Measurements from ENCODE around the gene GSTCD.
"Not testable (repeated sequence)": the region's sequence is repeated elsewhere in the genome, so short reads cannot be mapped to it uniquely, and the experiment has no call there.

GSTCD gene

DNA sequence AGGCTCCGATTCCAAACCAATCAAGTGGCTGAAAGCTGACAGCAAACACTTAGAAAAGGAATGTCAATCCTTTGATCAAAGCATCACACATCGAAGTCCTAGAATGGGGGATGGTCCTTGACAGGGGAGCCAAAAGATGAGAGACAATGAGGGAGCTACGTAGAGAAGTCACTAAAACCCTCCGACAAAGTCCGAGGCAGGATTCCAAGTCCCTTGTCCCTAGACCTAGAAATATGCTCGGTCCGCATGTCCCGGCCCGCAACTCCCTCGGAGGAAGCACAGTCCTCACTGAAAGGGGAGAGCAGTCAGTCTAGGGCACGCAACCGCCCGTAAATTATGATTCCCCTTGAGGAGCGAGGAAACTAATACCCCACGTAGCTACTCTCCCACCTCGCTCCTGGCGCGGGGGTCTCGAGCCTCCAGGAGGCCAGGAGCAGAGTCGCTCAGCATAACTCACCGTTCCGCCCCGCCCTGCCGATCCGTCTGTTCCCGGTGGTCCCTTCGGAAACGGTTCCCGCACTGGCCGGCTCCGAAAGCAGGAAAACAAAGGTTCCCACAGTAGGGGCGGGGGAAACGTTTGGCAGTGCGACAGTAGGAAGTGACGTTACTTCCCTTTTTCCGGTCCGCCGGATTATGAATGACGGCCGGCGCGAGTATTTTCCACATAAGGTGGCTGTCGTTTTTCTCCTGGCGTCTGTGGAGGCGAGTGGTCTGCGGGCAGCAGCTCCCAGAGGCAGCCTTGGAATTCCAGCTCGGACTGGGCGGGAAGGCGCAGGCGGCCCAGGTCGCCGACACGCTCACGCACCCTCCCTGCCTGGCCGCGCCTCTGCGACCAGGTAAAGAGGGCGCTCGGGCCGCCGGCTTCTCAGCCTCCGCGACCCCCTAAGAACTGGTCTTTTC is at the start of gene GSTCD, which contains the start of gene INTS12:
Gene GSTCD (plus strand): TSS at position 604 of the 900 bp plus-strand sequence. CDS start 8,830 bp downstream, outside the sequence.
Gene INTS12 (minus strand): TSS at position 509 of the 900 bp plus-strand sequence. CDS start 8,684 bp downstream, outside the sequence.
- DNase-seq = peak; percentile 83

DNA sequence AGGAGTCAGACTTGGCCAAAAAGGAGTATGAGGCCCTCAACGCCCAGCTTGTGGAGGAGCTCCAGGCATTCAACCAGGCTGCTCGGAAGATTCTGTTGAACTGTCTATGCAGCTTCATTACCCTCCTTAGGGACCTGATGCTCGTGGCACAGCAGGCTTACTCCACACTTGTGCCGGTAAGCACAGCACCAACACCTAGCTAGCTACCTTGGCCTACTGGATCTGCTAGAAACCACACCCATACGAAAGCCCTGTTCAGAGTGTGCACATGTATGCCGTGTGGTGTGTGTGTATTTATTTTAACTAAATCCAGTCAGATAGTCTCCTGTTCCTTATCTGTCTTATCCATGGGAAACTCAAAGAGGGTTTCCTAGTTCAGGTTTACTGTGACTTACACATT is 49.4 kb upstream of the GSTCD start:
- no peak for DNase-seq

- DNase-seq = no peak
These were observed 47.6 kb upstream of the GSTCD start for GRCh38 chr4:105661028-105661427.

DNA sequence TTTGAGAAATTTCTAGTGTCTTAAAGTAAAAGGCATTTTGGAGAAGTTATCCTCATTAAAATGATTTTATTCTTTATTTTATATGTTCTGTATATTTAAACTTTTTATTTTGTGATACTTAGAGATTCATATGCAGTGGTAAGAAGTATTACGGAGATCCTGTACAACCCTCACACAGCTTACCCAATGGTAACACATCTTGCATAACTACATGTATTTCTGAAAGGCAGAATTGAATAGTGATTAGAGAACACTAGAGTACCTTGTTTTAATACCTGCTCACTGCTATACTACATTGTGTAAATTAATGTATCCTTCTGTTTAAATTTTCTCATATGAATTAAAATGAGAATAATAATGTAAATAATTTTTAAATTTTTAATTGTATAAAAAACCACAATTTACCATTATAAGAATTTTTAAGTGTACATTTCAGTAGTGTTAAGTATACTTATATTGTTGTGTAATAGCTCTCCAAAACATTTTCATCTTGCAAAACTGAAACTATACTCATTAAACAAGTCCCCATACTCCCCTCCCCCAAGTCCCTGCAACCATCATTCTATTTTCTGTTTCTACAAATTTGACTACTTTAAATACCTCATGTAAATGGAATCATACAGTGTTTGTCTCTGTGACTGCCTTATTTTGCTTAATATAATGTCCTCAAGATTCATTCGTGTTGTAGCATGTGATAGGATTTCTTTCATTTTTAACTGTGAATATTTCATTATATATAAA is 45.5 kb upstream of the GSTCD start:
- no peak for DNase-seq

DNA sequence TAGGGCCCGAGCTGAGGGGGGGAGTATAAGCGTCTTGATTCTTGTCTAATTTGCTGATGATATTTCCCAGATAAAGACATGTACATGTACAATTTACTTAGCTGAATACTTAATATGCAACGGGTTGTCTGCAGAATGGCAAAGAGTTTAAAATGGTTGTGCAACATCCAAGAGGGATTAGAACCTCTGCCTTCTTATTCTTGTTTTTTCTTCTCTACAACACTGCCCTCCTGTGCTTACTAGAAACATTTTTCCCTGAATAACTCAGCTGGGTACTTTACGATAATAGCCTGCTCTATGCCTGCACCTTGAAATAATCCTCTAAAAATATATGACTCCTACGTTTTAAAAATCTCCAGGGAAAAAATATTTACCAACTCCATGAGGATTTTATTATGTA is 41.9 kb upstream of the GSTCD start:
- peak; percentile 43 for DNase-seq

DNA sequence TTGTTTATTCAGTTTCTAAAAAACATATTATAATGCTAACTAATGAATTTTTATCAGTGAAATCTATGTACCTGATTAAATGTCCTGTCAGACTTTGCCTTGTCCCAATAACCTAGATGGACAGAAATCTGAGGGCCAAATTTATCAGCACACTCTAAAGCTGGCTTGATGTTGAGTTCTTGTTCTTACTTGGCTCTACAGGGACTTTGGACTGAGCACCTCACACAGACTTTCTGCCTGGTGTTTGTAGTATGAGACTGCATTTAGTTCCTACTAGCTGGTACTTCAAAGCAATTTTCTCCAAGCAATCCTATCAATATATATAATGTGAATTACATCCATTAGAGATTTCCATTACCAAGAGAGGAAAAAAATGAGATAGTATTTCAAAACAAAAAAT is 37.9 kb upstream of the GSTCD start:
- DNase-seq = no peak

DNA sequence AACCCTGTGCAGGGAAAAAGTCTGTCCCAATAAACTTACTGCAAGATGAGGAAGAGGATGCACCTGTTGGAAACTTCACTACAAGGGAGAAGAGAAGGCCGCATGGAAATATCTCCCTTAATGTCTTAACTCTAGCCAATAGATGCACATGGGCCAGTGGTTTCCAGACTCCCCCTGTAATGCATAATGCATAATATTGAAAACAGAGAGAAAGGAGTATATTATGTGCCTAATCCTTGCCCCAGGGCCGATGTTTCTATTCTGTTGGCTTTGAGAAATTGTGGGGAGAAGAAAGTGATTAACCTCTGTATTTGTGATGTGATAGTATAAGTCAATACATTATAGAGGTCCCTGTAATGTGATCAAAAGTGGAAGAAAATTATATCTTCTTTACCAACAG is 37.3 kb upstream of the GSTCD start:
- no peak for DNase-seq

DNA sequence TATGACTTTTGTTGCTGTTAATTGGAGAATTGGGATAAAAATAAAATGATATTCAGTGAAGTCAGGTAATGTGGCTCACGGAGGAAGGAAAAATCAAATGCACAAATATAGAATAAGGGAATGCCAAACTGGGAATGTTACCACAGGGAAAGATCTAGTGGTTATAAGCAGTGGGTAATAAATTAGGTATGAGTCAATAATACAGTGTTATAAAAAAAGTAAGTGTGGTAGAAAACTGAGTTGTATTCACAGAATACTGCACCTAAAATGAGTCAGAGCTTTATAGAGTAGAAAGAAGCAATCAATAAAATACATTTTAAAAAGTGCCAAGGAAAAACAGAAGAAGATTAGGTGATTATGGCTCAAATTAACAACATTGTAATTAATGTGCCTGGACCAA is 34.6 kb upstream of the GSTCD start:
- no peak for DNase-seq

- DNase-seq = peak; percentile 7
These were observed 30.9 kb upstream of the GSTCD start for GRCh38 chr4:105677709-105678108.

GRCh38 chr4:105679186-105679585 is 29.4 kb upstream of the GSTCD start:
- no peak for DNase-seq

- DNase-seq = no peak
These were observed 25.5 kb upstream of the GSTCD start for GRCh38 chr4:105683038-105683437.

- no peak for DNase-seq
These were observed 22.0 kb upstream of the GSTCD start for GRCh38 chr4:105686571-105686970.

- not testable (repeated sequence) for DNase-seq
These were observed 13.8 kb upstream of the GSTCD start for GRCh38 chr4:105694812-105695211.

- DNase-seq = not testable (repeated sequence)
These were observed 12.8 kb upstream of the GSTCD start for GRCh38 chr4:105695832-105696231.

GRCh38 chr4:105698607-105699006 is 10.0 kb upstream of the GSTCD start:
- DNase-seq = no peak

DNA sequence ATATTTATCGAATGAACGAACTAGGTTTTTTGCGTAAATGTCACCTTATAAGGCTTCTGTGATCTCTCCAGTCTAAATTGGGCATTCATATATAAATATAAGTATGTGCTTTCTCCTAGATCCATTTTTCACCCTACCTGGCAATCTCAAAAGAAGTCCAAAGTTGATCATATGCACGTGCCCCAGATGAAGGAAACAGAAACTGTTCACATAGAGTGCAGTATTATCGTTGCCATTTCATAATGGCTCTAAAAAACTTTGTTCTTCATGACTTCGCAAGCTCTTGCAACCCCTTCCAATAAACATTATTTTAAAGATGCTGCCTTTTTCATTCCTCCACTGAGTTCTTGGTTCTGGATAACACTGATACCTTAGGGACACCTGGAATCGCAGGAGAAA is 803 bp upstream of the GSTCD start:
- DNase-seq = no peak

DNA sequence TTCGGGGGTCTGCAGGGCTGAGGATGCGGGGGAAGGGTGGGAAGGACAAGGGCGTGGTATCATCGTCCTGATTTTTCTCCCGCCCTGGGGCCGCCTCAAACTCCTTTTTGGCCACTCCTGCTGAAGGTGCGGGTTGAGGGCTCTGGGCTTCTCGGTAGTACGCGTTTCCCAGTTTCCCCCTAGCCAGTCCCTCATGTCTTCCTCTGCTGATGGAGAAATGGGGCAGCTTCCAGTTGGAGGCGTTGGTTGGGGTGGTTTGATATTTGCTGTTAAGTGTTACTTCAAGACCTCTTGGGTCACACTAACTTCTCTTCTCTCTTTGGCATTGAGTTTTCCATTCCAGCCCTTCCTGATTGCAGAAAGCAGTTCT is 482 bp downstream of the GSTCD start:
- DNase-seq = peak; percentile 41

DNA sequence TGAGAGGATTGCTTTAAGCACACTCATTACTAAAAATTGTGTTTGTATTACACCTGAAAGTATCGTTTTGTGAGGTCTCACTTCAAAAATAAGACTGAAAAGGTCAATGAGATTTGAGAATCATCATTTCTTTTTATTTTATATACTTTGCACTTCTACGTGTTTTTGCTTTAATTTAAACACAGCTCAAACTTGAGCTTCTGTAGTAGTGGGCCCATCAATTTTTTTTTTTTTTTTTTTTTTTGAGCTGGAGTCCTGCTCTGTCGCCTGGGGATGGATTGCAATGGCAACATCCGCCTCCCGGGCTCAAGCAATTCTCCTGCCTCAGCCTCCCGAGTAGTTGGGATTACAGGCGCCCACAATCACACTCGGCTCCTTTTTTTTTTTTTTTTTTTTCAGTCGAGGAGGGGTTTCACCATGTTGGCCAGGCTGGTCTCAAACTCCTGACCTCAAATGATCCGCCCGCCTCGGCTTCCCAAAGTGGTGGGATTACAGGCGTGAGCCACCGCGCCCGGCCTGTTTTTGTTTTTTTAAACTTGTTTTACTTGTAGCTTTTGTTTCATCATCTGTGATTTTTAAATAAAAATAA is 1.5 kb downstream of the GSTCD start:
- no peak for DNase-seq

- DNase-seq = no peak
These were observed 2.1 kb downstream of the GSTCD start for GRCh38 chr4:105710678-105711077.

GRCh38 chr4:105712766-105713165 is 4.2 kb downstream of the GSTCD start:
- no peak for DNase-seq

- peak; percentile 27 for DNase-seq
These were observed 5.5 kb downstream of the GSTCD start for GRCh38 chr4:105714071-105714521.

DNA sequence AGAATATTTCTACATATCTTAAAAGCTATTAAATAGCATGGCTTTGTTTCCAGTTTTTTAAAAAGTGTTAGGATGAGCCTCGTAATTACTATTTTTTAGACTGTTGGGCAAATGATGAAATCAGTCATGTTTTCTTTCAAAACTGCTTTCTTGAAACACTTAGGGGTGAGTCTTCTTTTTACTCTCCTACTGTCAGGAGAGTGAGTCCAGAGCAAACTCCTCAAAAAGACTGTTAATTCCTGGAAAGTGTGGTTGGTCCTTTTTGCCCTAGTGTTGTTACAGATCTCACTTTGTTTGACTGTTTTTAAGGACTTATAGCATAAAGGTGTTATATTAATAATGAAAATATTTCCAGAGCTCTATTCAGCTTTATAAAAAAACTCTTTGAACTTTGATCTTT is 6.3 kb downstream of the GSTCD start:
- no peak for DNase-seq

GRCh38 chr4:105715692-105716278 is 7.2 kb downstream of the GSTCD start:
- peak; percentile 52 for DNase-seq
